Mammary epithelial cell (primary cell): ENCODE results near the gene HBM.

Experiments
- CTCF ChIP-seq, 2 donors: IDR thresholded peaks in 1 of 2; conservative IDR thresholded peaks in 1 of 2; 2 replicates each; pipeline ENCODE4 v1.5.1; 2011 to 2012; ENCODE audit warnings: inconsistent platforms in 2 of 2, low read length in 2 of 2, mild to moderate bottlenecking in 2 of 2, control low read depth in 1 of 2, low read depth in 1 of 2; ENCODE audit not compliant: insufficient read depth in 1 of 2; ENCODE audit errors: extremely low read depth in 1 of 2
- EZH2 ChIP-seq: IDR thresholded peaks from 2 replicates; pipeline ENCODE4 v1.6.1; 2012; ENCODE audit warnings: low read length, inconsistent platforms, borderline replicate concordance

GRCh38 chr16:155031-155398 lies 10.8 kb upstream of the HBM start:
- no peak for TF ChIP-seq CTCF (conservative IDR thresholded peaks at IDR 0.05 in 1 of 2, IDR thresholded peaks at IDR 0.05 in 1 of 2; ENCODE audit: extremely low read depth in 1 of 2, insufficient read depth in 1 of 2, low read depth in 1 of 2, low read length in 2 of 2)
- TF ChIP-seq EZH2 = no peak
